T-helper 2 cell treated with Interferon-gamma antibody and Interleukin-4, amounts not matched to agents 5 μg/mL and 100 μg/mL, for 36 hours (primary cell): Measurements from ENCODE around the gene SHPK.

Experiments used
- DNase-seq: peaks from one replicate; pipeline ENCODE4 v3.0.0; 2021; ENCODE audit warnings: low spot score
- H3K27ac Mint-ChIP-seq: one replicate; pipeline ENCODE4 v1.8.0; 2021; ENCODE audit warnings: mild to moderate bottlenecking, mixed read lengths
- H3K27me3 Mint-ChIP-seq: one replicate; pipeline ENCODE4 v1.8.0; 2021; ENCODE audit warnings: low read depth, mixed read lengths
- H3K36me3 Mint-ChIP-seq: one replicate; pipeline ENCODE4 v1.8.0; 2021; ENCODE audit warnings: low read depth, mixed read lengths
- H3K4me1 Mint-ChIP-seq: one replicate; pipeline ENCODE4 v1.8.0; 2021; ENCODE audit warnings: low read depth, mixed read lengths
- H3K4me3 Mint-ChIP-seq: one replicate; pipeline ENCODE4 v1.8.0; 2022; ENCODE audit warnings: mild to moderate bottlenecking, moderate library complexity, mixed read lengths
- H3K9me3 Mint-ChIP-seq: one replicate; pipeline ENCODE4 v1.8.0; 2021; ENCODE audit warnings: mixed read lengths

The SHPK gene, protein sequence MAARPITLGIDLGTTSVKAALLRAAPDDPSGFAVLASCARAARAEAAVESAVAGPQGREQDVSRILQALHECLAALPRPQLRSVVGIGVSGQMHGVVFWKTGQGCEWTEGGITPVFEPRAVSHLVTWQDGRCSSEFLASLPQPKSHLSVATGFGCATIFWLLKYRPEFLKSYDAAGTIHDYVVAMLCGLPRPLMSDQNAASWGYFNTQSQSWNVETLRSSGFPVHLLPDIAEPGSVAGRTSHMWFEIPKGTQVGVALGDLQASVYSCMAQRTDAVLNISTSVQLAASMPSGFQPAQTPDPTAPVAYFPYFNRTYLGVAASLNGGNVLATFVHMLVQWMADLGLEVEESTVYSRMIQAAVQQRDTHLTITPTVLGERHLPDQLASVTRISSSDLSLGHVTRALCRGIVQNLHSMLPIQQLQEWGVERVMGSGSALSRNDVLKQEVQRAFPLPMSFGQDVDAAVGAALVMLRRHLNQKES

DNA sequence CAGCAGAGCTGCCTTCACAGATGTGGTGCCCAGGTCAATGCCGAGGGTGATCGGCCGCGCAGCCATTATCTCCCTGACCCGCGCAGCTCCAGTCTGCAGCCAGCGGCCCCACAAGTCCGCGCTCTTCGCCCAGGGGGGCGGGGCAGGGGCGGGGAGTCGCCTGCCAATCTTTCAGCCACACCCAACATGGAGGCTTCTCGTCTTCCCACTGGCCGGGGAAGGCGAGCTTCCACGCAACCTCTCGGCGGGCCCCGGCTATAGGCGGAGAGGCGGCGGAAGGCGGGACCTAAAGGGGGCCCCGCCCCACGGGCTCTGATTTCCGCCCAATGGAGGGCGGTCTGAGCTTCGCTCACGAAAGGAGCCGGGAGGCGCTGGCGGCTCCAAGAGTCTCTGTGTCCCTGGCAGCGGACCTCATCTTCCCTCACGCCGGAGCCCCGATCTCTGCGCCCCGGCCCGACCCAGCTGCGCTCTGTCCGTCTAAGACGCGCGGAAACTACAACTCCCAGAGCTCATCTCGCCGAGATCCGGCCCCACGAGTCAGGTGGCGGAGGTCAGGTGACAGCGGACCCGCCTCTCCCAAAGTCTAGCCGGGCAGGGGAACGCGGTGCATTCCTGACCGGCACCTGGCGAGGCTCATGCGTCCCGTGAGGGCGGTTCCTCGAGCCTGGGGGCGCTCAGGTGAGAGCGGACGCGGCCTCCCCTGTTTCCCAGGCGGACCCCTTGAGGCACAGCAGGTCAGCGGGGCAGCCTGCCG, at the start of gene SHPK, which contains the start of gene CTNS:
Gene SHPK, minus strand, starts transcription at position 97 of the 754 bp plus-strand sequence. Its CDS starts 31 bp downstream, at position 66.
Gene CTNS, plus strand, starts transcription at position 607 of the 754 bp plus-strand sequence. CDS start 3,447 bp downstream, outside the sequence.
- Mint-ChIP-seq H3K36me3 (peaks cover 17% of the 10 kb centered on the region), H3K9me3 (no peaks in the 10 kb centered on the region), H3K4me3 (peak within 1 kb of the TSS; percentile 96), H3K27ac (peak within 1 kb of the TSS; percentile 99), H3K4me1 (peaks cover 52% of the 10 kb centered on the region), H3K27me3 (no peaks in the 10 kb centered on the region)
- peak; percentile 95 for DNase-seq

GRCh38 chr17:3685174-3685573, 49.1 kb upstream of the SHPK start:
- Mint-ChIP-seq H3K4me1 (peaks cover 10% of the 10 kb centered on the region), H3K27ac (no peak overlapping the region), H3K36me3 (peaks cover 29% of the 10 kb centered on the region), H3K9me3 (no peaks in the 10 kb centered on the region), H3K27me3 (no peaks in the 10 kb centered on the region), H3K4me3 (no peak overlapping the region)
- no peak for DNase-seq

GRCh38 chr17:3683054-3683511, 47.0 kb upstream of the SHPK start:
- Mint-ChIP-seq H3K27ac (peak overlapping the region; percentile 60), H3K27me3 (no peaks in the 10 kb centered on the region), H3K4me1 (peaks cover 10% of the 10 kb centered on the region), H3K4me3 (no peak overlapping the region), H3K36me3 (peaks cover 26% of the 10 kb centered on the region), H3K9me3 (no peaks in the 10 kb centered on the region)
- DNase-seq, result peak; percentile 46

GRCh38 chr17:3682033-3682432, 46.0 kb upstream of the SHPK start:
- no peak overlapping the region for H3K4me3 Mint-ChIP-seq
- peak overlapping the region; percentile 47 for H3K27ac Mint-ChIP-seq
- no peaks in the 10 kb centered on the region for H3K9me3 Mint-ChIP-seq
- no peak for DNase-seq
- no peaks in the 10 kb centered on the region for H3K27me3 Mint-ChIP-seq
- peaks cover 10% of the 10 kb centered on the region for H3K4me1 Mint-ChIP-seq
- peaks cover 31% of the 10 kb centered on the region for H3K36me3 Mint-ChIP-seq

- H3K36me3 Mint-ChIP-seq, result peaks cover 31% of the 10 kb centered on the region
- H3K27me3 Mint-ChIP-seq, result no peaks in the 10 kb centered on the region
- no peak overlapping the region for H3K4me3 Mint-ChIP-seq
- H3K27ac Mint-ChIP-seq, result peak overlapping the region; percentile 41
- peaks cover 10% of the 10 kb centered on the region for H3K4me1 Mint-ChIP-seq
- H3K9me3 Mint-ChIP-seq, result no peaks in the 10 kb centered on the region
- DNase-seq, result no peak
Measured at GRCh38 chr17:3681565-3681964, 45.5 kb upstream of the SHPK start.

DNA sequence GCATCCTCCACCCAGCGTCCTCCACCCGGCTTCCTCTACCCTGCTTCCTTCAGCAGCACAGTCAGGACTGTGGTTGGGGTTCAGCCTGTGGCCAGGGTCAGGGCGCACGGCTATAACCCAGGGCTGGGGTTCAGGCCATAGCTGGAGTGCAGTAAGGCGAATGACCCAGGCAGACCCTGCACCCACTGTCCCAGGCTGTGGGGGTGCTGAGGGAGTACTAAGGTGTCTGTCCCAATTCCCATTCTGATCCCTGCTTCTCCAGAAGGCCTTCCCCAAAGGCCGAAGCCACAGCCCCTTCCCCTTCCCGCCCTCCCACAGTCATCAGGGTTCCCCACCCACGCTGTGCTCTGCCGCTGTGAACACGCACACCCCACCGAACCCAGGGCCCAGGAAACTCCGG, 45.0 kb upstream of the SHPK start:
- Mint-ChIP-seq H3K9me3 (no peaks in the 10 kb centered on the region), H3K4me1 (peaks cover 10% of the 10 kb centered on the region), H3K27me3 (no peaks in the 10 kb centered on the region), H3K36me3 (peaks cover 34% of the 10 kb centered on the region), H3K4me3 (no peak overlapping the region), H3K27ac (no peak overlapping the region)
- DNase-seq, result no peak

DNA sequence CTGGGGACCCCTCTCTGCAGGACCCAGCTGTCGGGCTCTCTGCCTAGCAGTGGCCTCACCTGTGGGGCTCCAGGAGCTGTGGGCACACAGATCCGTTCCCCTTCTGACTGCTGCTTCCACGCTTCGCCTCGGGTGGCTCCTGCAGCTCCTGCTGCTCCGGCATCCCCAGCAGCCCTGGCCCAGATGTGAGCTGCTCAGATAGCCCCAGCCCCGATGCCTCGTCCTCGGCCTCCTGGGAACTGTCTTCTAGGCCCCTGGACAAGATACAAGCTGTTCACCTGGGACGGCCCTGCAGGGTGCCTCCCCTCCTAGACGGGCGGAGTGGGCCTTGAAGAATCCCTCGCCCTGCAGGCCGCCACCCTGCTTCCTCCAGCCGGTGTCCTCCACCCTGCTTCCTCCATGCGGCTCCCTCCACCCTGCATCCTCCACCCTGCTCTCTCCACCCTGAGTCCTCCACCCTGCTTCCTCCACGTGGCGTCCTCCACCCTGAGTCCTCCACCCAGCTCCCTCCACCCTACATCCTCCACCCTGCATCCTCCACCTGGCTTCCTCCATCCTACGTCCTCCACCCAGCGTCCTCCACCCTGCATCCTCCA, 43.6 kb upstream of the SHPK start:
- Mint-ChIP-seq H3K36me3 (peaks cover 36% of the 10 kb centered on the region), H3K4me1 (peaks cover 10% of the 10 kb centered on the region), H3K4me3 (no peak overlapping the region), H3K9me3 (no peaks in the 10 kb centered on the region), H3K27me3 (no peaks in the 10 kb centered on the region), H3K27ac (peak overlapping the region; percentile 70)
- no peak for DNase-seq

DNA sequence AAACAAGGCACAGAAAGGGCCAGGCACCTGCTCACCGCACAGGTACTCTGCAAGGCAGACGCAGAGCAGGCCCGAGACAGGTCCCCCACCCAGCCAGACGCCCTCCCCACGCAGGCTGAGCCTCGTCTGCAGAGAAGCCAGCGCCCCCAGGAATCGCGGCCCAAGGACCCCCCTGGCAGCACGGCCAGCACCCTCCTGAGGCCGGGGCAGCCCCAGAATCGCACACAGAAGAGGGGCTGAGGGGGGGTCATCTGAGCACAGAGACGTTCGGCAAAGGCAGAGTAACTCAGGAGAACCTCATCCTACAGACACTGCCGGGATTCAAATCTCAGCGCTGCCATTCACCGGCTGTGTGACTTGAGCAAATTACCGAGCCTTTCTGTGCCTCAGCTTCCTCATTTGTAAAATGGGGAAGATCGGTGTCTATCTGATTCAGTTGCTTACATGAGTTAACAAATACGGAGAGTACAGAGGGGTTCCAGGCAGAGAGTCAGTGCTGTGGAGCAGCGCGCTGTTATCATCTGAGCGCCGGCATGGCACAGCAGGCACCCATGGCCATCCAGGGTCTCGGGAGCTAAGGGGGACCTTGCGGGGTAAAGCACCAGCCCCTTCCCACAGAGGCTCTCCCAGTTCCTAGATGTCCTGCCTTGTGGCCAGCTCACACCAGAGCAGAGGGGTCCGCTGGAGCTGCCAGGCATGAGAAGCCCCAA, 42.9 kb upstream of the SHPK start:
- Mint-ChIP-seq H3K9me3 (no peaks in the 10 kb centered on the region), H3K27ac (no peak overlapping the region), H3K36me3 (peaks cover 36% of the 10 kb centered on the region), H3K4me3 (no peak overlapping the region), H3K4me1 (peaks cover 10% of the 10 kb centered on the region), H3K27me3 (no peaks in the 10 kb centered on the region)
- no peak for DNase-seq

GRCh38 chr17:3678095-3678820, 42.2 kb upstream of the SHPK start:
- Mint-ChIP-seq H3K27me3 (no peaks in the 10 kb centered on the region), H3K4me3 (no peak overlapping the region), H3K27ac (no peak overlapping the region), H3K36me3 (peaks cover 35% of the 10 kb centered on the region), H3K9me3 (no peaks in the 10 kb centered on the region), H3K4me1 (peaks cover 8% of the 10 kb centered on the region)
- DNase-seq, result no peak

DNA sequence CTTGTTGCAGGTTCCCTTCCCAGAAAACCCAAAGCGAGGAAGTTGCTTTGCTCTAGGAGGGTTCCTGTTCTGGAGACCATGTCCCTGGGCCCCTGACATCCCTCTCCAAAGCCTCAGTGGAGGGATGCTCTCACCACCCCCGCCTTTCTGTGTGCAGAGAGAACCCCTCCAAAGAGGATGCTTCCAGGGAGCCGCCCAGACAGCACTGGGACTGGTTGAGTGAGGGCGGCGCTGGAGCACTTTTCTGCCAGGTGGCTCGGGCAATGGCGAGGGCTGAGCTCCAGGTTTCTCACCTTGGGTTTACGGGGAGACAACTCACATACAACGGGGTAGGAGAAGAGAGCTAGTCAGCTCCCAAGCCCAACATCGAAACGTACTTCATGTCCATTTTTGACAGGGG, 39.8 kb upstream of the SHPK start:
- Mint-ChIP-seq H3K9me3 (no peaks in the 10 kb centered on the region), H3K27ac (peak overlapping the region; percentile 62), H3K4me1 (peaks cover 3% of the 10 kb centered on the region), H3K4me3 (no peak overlapping the region), H3K36me3 (peaks cover 22% of the 10 kb centered on the region), H3K27me3 (no peaks in the 10 kb centered on the region)
- no peak for DNase-seq

DNA sequence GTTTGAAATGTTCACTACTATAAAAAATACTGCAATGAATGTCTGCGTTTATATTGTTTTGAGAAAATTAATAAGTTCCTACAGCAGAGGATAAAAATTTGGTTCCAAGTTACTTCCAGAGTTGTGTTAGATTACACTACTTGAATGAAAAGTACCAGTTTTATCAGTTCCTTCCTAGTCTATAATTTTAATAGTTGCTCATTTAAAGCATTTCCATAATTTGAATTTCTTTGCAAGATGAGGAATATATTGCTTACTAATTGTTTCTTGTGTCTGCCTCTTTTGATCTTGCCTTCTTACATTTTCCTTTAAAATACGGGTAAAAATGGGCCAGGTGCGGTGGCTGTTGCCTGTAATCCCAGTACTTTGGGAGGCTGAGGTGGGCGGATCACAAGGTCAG, 36.5 kb upstream of the SHPK start:
- peaks cover 14% of the 10 kb centered on the region for H3K4me1 Mint-ChIP-seq
- no peak overlapping the region for H3K4me3 Mint-ChIP-seq
- no peaks in the 10 kb centered on the region for H3K9me3 Mint-ChIP-seq
- H3K27ac Mint-ChIP-seq, result no peak overlapping the region
- no peaks in the 10 kb centered on the region for H3K27me3 Mint-ChIP-seq
- no peak for DNase-seq
- peaks cover 20% of the 10 kb centered on the region for H3K36me3 Mint-ChIP-seq

DNA sequence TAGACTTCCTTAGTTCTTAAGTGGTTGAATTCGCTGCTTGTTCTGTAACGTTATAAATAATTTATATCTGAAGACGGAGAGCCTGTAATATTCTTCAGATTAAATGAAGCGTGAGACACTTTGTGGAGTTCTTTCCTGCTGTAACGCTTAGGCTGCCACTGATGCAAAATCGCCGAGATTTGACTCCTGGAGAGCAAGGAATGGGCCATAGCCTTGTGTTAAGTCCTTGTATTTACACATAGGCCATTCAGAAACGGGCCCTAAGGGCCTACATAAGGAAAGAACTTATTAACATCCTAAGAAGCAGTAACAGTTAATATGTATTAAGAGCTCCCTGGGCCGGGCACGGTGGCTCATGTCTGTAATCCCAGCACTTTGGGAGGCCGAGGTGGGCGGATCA, 33.5 kb upstream of the SHPK start:
- Mint-ChIP-seq H3K36me3 (peaks cover 13% of the 10 kb centered on the region), H3K27ac (peak overlapping the region; percentile 94), H3K4me3 (peak overlapping the region; percentile 99), H3K4me1 (peaks cover 22% of the 10 kb centered on the region), H3K27me3 (no peaks in the 10 kb centered on the region), H3K9me3 (no peaks in the 10 kb centered on the region)
- DNase-seq, result no peak

GRCh38 chr17:3669085-3669347, 33.0 kb upstream of the SHPK start:
- Mint-ChIP-seq H3K27me3 (no peaks in the 10 kb centered on the region), H3K4me3 (peak overlapping the region; percentile 99), H3K4me1 (peaks cover 22% of the 10 kb centered on the region), H3K9me3 (no peaks in the 10 kb centered on the region), H3K27ac (peak overlapping the region; percentile 94), H3K36me3 (peaks cover 13% of the 10 kb centered on the region)
- DNase-seq, result no peak
